GM23338 (cell line): Measurements from ENCODE around the gene SUN5. TPM values are rescaled to one million over a fixed set of nuclear protein-coding genes. Genes with fewer than 3 reads are reported as not detected.

Experiments
- ATAC-seq: fragments of 200-7000 bp; cut with Tn5 transposase; 3 replicates; pipeline ENCODE4 v1.9.1; 2020
- DNase-seq: peaks from one replicate; pipeline ENCODE4 v3.0.0-alpha.2; 2015; ENCODE audit warnings: low spot score
- H2AFZ ChIP-seq: fragments of 200-600 bp; sonication (generic); 2 replicates; pipeline ENCODE4 v1.8.0; 2016; ENCODE audit warnings: antibody characterized with exemption, mild to moderate bottlenecking, moderate library complexity
- H3F3A ChIP-seq: fragments of 200-600 bp; sonication (generic); replicated peaks from 2 replicates; pipeline ENCODE4 v1.8.0; 2017; ENCODE audit warnings: antibody characterized with exemption, mixed run types, low read depth
- H3K27ac ChIP-seq: fragments of 200-600 bp; sonication (generic); 2 replicates; pipeline ENCODE4 v1.6.1; 2016; ENCODE audit warnings: low read depth
- H3K27me3 ChIP-seq: fragments of 200-600 bp; sonication (generic); 2 replicates; pipeline ENCODE4 v1.8.0; 2016; ENCODE audit warnings: mild to moderate bottlenecking, mixed run types, moderate library complexity; ENCODE audit not compliant: insufficient read depth
- H3K36me3 ChIP-seq: fragments of 200-600 bp; sonication (generic); 2 replicates; pipeline ENCODE4 v1.8.0; 2016; ENCODE audit warnings: mild to moderate bottlenecking; ENCODE audit not compliant: insufficient read depth
- H3K4me1 ChIP-seq: fragments of 200-600 bp; sonication (generic); 2 replicates; pipeline ENCODE4 v1.8.0; 2016; ENCODE audit warnings: mild to moderate bottlenecking, moderate library complexity; ENCODE audit not compliant: insufficient read depth
- H3K4me2 ChIP-seq: fragments of 200-600 bp; sonication (generic); 2 replicates; pipeline ENCODE4 v1.7.1; 2017; ENCODE audit warnings: mixed run types
- H3K4me3 ChIP-seq: fragments of 200-600 bp; sonication (generic); 2 replicates; pipeline ENCODE4 v1.6.1; 2016; ENCODE audit warnings: mixed run types
- H3K79me2 ChIP-seq: fragments of 200-600 bp; sonication (generic); replicated peaks from 2 replicates; pipeline ENCODE4 v1.8.0; 2017; ENCODE audit warnings: mild to moderate bottlenecking; ENCODE audit not compliant: insufficient read depth
- H3K9me2 ChIP-seq: fragments of 200-600 bp; sonication (generic); 2 replicates; pipeline ENCODE4 v1.8.0; 2017; ENCODE audit not compliant: insufficient read depth
- H4K20me1 ChIP-seq: fragments of 200-600 bp; sonication (generic); replicated peaks from 2 replicates; pipeline ENCODE4 v1.8.0; 2017; ENCODE audit warnings: mild to moderate bottlenecking; ENCODE audit not compliant: insufficient read depth
- H3K27ac Mint-ChIP-seq: 2 replicates; pipeline ENCODE4 v1.8.0; 2020; ENCODE audit warnings: inconsistent platforms, mild to moderate bottlenecking, moderate library complexity, mixed read lengths
- H3K27me3 Mint-ChIP-seq: 3 replicates; pipeline ENCODE4 v1.8.0; 2022; ENCODE audit warnings: low read depth, mild to moderate bottlenecking, moderate library complexity, mixed read lengths, inconsistent platforms; ENCODE audit not compliant: insufficient read depth, poor library complexity
- H3K36me3 Mint-ChIP-seq: 3 replicates; pipeline ENCODE4 v1.8.0; 2021; ENCODE audit warnings: low read depth, mild to moderate bottlenecking, inconsistent platforms, moderate library complexity, mixed read lengths
- H3K4me1 Mint-ChIP-seq: 3 replicates; pipeline ENCODE4 v1.8.0; 2020; ENCODE audit warnings: mild to moderate bottlenecking, inconsistent platforms, mixed read lengths
- H3K4me3 Mint-ChIP-seq: 3 replicates; pipeline ENCODE4 v1.8.0; 2021; ENCODE audit warnings: moderate library complexity, mild to moderate bottlenecking, inconsistent platforms, mixed read lengths
- H3K9me3 Mint-ChIP-seq: 3 replicates; pipeline ENCODE4 v1.8.0; 2020; ENCODE audit warnings: moderate library complexity, mild to moderate bottlenecking, inconsistent platforms, mixed read lengths
- CREB1 ChIP-seq: fragments of 250-450 bp; sonication (Bioruptor Pico); IDR thresholded peaks from 2 replicates; pipeline ENCODE4 v1.5.0; 2020; ENCODE audit warnings: low read depth, mild to moderate bottlenecking, moderate library complexity
- EZH2 ChIP-seq: fragments of 200-600 bp; sonication (generic); IDR thresholded peaks from one replicate; pipeline ENCODE4 v1.8.0; 2017; ENCODE audit warnings: antibody characterized with exemption, mild to moderate bottlenecking, low read depth; ENCODE audit not compliant: unreplicated experiment
- JUNB ChIP-seq: IDR thresholded peaks from one replicate; pipeline ENCODE4 v1.6.1; 2016; ENCODE audit warnings: antibody characterized with exemption; ENCODE audit not compliant: unreplicated experiment
- NANOG ChIP-seq: IDR thresholded peaks from 2 replicates; pipeline ENCODE4 v1.6.1; 2016; ENCODE audit warnings: antibody characterized with exemption, borderline replicate concordance
- POLR2AphosphoS5 ChIP-seq: IDR thresholded peaks from 2 replicates; pipeline ENCODE4 v1.6.1; 2016; ENCODE audit warnings: antibody characterized with exemption, low read depth
- ZNF114 ChIP-seq: fragments of 250-450 bp; sonication (Bioruptor Pico); IDR thresholded peaks from 2 replicates; pipeline ENCODE4 v1.5.0; 2020; ENCODE audit warnings: mild to moderate bottlenecking, moderate library complexity
- ZNF331 ChIP-seq: fragments of 250-450 bp; sonication (Bioruptor Pico); IDR thresholded peaks from 2 replicates; pipeline ENCODE4 v1.5.0; 2020; ENCODE audit warnings: low read depth, mild to moderate bottlenecking, moderate library complexity
- polyA plus RNA-seq: library from polyadenylated mRNA; unstranded; fragments of >200 nt; fragmentation: Nextera tagmentation; extraction: Ambion mirVana; gene quantifications from 2 replicates; pipeline ENCODE4 v1.2.1, GENCODE V29; 2016
- total RNA-seq: library from RNA; depleted of rRNA; stranded (reverse); fragments of >200 nt; shearing (Covaris generic); gene quantifications from 2 replicates; pipeline ENCODE4 v1.2.3, GENCODE V29; 2014
- TF ChIP-seq, protein P1 (sequence below): IDR thresholded peaks from one replicate; pipeline ENCODE4 v1.6.1; 2018; ENCODE audit warnings: antibody characterized with exemption; ENCODE audit not compliant: unreplicated experiment
- TF ChIP-seq, protein P2 (sequence below): IDR thresholded peaks from 2 replicates; pipeline ENCODE4 v1.6.1; 2016; ENCODE audit warnings: antibody characterized with exemption
- TF ChIP-seq, protein P3 (sequence below), 2 experiments: fragments of 200-600 bp in 1 of 2; sonication (generic) in 1 of 2; conservative IDR thresholded peaks; 2 replicates each; pipeline versions ENCODE4 v1.5.1 to v1.6.1; 2016 to 2017; ENCODE audit warnings: antibody characterized with exemption in 2 of 2, low read depth in 2 of 2, mild to moderate bottlenecking in 2 of 2, moderate library complexity in 1 of 2

Gene SUN5
- total and polyA plus RNA-seq, 2 experiments from 2014 or later, result not detected

GRCh38 chr20:33026779-33027759, 22.8 kb upstream of the SUN5 start:
- Histone ChIP-seq H3K79me2 (no peaks in the 10 kb centered on the region), H3K36me3 (no peaks in the 10 kb centered on the region), H3K27me3 (no peaks in the 10 kb centered on the region), H3K27ac (no peak overlapping the region), H3K4me1 (no peaks in the 10 kb centered on the region), H2AFZ (no peak overlapping the region), H4K20me1 (no peaks in the 10 kb centered on the region), H3K4me2 (no peak overlapping the region), H3K9me2 (0 out of 2 replicates have a peak, but pooled peaks cover 6% of the 10 kb centered on the region), H3F3A (no peaks in the 10 kb centered on the region), H3K4me3 (no peak overlapping the region)
- no peak for ATAC-seq
- H3K36me3 Mint-ChIP-seq, result no peaks in the 10 kb centered on the region
- no peak overlapping the region for H3K27ac Mint-ChIP-seq
- DNase-seq, result no peak
- H3K9me3 Mint-ChIP-seq, result no peaks in the 10 kb centered on the region
- no peaks in the 10 kb centered on the region for H3K27me3 Mint-ChIP-seq
- TF ChIP-seq, protein P1, sequence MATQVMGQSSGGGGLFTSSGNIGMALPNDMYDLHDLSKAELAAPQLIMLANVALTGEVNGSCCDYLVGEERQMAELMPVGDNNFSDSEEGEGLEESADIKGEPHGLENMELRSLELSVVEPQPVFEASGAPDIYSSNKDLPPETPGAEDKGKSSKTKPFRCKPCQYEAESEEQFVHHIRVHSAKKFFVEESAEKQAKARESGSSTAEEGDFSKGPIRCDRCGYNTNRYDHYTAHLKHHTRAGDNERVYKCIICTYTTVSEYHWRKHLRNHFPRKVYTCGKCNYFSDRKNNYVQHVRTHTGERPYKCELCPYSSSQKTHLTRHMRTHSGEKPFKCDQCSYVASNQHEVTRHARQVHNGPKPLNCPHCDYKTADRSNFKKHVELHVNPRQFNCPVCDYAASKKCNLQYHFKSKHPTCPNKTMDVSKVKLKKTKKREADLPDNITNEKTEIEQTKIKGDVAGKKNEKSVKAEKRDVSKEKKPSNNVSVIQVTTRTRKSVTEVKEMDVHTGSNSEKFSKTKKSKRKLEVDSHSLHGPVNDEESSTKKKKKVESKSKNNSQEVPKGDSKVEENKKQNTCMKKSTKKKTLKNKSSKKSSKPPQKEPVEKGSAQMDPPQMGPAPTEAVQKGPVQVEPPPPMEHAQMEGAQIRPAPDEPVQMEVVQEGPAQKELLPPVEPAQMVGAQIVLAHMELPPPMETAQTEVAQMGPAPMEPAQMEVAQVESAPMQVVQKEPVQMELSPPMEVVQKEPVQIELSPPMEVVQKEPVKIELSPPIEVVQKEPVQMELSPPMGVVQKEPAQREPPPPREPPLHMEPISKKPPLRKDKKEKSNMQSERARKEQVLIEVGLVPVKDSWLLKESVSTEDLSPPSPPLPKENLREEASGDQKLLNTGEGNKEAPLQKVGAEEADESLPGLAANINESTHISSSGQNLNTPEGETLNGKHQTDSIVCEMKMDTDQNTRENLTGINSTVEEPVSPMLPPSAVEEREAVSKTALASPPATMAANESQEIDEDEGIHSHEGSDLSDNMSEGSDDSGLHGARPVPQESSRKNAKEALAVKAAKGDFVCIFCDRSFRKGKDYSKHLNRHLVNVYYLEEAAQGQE, result no peak
- no peak for TF ChIP-seq CREB1 (CRISPR knock-in tag)
- no peak for TF ChIP-seq ZNF114 (CRISPR knock-in tag)
- TF ChIP-seq JUNB, result no peak
- H3K4me3 Mint-ChIP-seq, result no peak overlapping the region
- no peaks in the 10 kb centered on the region for H3K4me1 Mint-ChIP-seq

DNA sequence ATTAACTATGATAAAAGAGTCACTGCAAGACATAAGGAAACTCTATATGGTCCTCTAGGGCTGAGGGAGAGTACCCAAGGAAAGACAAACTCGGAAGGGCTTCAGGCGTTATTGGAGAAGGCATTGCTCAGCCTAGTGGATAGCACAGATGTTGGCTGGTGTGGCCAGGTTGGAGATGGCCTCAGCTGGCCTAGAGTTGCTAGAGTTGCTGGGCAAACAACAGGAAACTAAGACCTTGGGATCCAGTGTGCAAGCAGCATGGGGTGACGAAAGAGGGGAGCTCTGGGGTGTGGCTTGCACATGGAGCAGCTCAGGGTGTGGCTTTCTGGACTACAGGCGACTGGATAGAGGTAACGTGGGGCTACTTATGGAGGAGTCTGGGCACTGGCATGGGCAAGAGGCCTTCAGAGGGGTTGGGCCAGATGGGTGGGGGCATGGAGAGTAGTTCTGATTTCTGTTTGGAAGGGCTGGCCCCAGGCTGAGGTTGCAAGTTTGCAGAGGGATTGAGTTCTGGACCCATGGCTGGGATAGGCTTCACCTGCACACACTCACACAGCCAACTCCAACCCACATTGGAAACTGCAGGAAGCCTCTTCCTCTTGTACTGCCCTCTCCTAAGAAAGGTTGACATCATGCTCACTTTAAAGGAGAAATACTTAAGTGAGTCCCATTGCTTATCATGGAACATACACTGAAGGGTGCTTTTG, 22.0 kb upstream of the SUN5 start:
- no peaks in the 10 kb centered on the region for H3F3A ChIP-seq
- ATAC-seq (no peak), DNase-seq (no peak)
- H3K27me3 ChIP-seq, result no peaks in the 10 kb centered on the region
- Mint-ChIP-seq H3K36me3 (no peaks in the 10 kb centered on the region), H3K27ac (no peak overlapping the region), H3K27me3 (no peaks in the 10 kb centered on the region), H3K4me3 (no peak overlapping the region), H3K9me3 (no peaks in the 10 kb centered on the region), H3K4me1 (no peaks in the 10 kb centered on the region)
- 0 out of 2 replicates have a peak, but pooled peaks cover 6% of the 10 kb centered on the region for H3K9me2 ChIP-seq
- H3K4me2 ChIP-seq, result no peak overlapping the region
- no peak overlapping the region for H3K4me3 ChIP-seq
- H4K20me1 ChIP-seq, result no peaks in the 10 kb centered on the region
- H3K4me1 ChIP-seq, result no peaks in the 10 kb centered on the region
- no peak overlapping the region for H3K27ac ChIP-seq
- H3K79me2 ChIP-seq, result no peaks in the 10 kb centered on the region
- H3K36me3 ChIP-seq, result no peaks in the 10 kb centered on the region
- no peak overlapping the region for H2AFZ ChIP-seq
- TF ChIP-seq EZH2 (no peak), ZNF331 (CRISPR knock-in tag) (no peak), NANOG (no peak), ZNF114 (CRISPR knock-in tag) (no peak), POLR2AphosphoS5 (no peak)
- TF ChIP-seq, protein P2, sequence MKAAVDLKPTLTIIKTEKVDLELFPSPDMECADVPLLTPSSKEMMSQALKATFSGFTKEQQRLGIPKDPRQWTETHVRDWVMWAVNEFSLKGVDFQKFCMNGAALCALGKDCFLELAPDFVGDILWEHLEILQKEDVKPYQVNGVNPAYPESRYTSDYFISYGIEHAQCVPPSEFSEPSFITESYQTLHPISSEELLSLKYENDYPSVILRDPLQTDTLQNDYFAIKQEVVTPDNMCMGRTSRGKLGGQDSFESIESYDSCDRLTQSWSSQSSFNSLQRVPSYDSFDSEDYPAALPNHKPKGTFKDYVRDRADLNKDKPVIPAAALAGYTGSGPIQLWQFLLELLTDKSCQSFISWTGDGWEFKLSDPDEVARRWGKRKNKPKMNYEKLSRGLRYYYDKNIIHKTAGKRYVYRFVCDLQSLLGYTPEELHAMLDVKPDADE, result no peak
- TF ChIP-seq, protein P3, sequence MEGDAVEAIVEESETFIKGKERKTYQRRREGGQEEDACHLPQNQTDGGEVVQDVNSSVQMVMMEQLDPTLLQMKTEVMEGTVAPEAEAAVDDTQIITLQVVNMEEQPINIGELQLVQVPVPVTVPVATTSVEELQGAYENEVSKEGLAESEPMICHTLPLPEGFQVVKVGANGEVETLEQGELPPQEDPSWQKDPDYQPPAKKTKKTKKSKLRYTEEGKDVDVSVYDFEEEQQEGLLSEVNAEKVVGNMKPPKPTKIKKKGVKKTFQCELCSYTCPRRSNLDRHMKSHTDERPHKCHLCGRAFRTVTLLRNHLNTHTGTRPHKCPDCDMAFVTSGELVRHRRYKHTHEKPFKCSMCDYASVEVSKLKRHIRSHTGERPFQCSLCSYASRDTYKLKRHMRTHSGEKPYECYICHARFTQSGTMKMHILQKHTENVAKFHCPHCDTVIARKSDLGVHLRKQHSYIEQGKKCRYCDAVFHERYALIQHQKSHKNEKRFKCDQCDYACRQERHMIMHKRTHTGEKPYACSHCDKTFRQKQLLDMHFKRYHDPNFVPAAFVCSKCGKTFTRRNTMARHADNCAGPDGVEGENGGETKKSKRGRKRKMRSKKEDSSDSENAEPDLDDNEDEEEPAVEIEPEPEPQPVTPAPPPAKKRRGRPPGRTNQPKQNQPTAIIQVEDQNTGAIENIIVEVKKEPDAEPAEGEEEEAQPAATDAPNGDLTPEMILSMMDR (conservative IDR thresholded peaks at IDR 0.05; ENCODE audit: low read depth in 2 of 2), result no peak
